NCI-H226 (cell line): ENCODE results near the gene PSMD2.

ENCODE experiments used
- DNase-seq: peaks from one replicate; pipeline ENCODE4 v3.0.0-alpha.2; 2015

The PSMD2 gene

DNA sequence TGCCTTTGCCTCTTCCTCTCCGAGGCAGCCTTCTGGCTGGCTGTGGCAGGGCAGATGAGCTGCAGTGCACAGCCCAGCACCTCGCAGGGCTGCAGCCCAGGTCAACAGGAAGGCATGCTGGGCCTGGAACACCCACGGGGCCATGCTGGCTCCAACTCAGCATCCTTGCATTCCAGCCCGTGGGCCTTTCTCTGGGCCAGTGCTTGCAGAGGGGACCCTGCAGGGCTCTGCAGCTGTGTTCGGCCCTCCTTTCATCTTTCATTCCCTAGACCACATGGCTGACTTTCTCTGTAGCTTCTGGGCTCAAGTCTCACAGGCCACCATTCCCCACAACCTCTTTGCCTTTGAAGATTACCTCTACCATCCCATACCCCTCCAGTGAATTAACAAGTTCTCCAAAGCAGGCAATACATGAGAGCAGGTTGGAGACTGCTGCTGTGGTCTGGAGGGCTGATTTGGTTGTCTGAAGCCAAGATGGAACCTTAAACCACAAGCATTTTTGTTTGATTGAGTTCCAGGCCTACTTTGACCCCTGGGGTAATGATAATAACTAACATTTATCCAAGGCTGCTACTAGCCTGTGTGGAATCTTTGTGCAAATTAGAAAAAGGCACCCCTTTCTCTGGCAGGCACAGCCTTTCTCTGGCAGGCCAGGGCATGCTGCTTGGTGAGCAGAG, 44.3 kb downstream of the PSMD2 start:
- DNase-seq = no peak

DNA sequence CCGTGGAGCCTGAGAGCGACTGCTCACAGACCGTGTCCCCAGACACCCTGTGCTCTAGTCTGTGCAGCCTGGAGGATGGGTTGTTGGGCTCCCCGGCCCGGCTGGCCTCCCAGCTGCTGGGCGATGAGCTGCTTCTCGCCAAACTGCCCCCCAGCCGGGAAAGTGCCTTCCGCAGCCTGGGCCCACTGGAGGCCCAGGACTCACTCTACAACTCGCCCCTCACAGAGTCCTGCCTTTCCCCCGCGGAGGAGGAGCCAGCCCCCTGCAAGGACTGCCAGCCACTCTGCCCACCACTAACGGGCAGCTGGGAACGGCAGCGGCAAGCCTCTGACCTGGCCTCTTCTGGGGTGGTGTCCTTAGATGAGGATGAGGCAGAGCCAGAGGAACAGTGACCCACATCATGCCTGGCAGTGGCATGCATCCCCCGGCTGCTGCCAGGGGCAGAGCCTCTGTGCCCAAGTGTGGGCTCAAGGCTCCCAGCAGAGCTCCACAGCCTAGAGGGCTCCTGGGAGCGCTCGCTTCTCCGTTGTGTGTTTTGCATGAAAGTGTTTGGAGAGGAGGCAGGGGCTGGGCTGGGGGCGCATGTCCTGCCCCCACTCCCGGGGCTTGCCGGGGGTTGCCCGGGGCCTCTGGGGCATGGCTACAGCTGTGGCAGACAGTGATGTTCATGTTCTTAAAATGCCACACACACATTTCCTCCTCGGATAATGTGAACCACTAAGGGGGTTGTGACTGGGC, 45.7 kb downstream of the PSMD2 start:
- DNase-seq = no peak

DNA sequence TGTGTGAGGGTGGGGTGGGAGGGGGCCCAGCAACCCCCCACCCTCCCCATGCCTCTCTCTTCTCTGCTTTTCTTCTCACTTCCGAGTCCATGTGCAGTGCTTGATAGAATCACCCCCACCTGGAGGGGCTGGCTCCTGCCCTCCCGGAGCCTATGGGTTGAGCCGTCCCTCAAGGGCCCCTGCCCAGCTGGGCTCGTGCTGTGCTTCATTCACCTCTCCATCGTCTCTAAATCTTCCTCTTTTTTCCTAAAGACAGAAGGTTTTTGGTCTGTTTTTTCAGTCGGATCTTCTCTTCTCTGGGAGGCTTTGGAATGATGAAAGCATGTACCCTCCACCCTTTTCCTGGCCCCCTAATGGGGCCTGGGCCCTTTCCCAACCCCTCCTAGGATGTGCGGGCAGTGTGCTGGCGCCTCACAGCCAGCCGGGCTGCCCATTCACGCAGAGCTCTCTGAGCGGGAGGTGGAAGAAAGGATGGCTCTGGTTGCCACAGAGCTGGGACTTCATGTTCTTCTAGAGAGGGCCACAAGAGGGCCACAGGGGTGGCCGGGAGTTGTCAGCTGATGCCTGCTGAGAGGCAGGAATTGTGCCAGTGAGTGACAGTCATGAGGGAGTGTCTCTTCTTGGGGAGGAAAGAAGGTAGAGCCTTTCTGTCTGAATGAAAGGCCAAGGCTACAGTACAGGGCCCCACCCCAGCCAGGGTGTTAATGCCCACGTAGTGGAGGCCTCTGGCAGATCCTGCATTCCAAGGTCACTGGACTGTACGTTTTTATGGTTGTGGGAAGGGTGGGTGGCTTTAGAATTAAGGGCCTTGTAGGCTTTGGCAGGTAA, 46.5 kb downstream of the PSMD2 start:
- peak; percentile 33 for DNase-seq

DNA sequence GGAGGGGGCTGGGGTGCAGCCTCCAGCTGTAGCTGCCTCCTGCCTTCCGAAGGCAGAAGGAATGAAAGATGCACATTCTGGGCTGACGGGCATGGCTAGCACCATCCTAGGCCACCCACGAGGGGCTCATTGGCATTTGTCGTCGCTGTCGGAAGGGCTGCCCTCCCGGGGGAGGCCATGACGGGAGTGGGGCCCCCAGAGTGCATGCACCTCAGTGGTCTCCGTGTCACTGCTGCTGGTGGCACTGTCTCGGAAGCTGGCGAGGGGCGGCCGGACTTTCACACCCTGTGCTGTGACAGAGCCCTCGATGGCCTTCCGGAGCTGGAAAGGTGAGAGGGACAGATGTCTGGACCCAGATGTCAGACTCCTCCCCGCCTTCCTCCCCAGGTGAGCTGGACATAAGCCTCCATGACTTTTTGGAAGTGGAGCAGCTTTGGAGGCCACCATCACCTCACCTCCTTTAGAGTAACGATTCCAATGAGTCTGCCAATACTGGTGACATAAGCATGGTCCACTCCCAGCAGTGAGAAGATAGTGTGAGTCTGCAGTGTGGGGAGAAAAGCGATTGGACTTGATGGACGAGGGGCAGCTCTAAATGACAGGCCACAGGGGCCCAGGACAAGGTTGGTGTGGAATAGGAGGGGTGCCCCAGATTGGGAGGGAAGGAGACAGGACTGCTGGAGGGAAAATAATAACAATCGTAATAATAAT, 47.6 kb downstream of the PSMD2 start:
- no peak for DNase-seq

DNA sequence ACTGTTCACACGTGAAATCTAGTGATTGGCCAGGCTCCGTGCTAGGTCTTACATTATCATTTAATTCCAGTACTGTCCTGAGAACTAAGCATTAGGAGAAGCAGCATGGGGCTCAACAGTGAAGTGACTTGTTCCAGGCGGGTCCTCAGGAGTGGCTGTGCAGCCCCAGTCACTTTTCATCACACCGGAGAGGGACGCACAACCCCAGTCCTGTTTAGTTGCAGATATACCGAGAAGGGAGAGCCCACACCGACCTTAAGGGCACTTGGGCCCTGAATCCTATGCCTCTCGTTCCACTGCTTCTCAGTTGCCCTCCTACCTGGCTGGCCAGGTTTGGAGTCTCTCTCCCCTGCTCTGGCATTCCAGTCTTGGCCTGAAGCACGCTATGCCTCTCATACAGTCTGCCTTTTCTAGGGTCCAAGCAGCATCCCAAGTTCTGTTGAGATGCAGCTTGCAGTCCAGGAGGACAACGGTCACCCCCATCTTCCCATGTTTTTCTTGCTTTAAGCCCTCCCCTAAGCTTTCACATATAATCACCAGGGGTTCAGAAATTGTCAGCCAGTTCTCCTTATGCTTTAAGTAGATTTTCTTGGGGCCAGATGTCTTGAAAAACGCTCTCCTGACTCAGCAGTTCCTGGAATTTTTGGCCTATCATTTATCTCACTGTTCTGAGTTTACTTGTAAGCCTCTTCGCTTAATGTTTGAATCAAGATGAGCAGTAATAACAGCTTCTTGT, 48.4 kb downstream of the PSMD2 start:
- no peak for DNase-seq

DNA sequence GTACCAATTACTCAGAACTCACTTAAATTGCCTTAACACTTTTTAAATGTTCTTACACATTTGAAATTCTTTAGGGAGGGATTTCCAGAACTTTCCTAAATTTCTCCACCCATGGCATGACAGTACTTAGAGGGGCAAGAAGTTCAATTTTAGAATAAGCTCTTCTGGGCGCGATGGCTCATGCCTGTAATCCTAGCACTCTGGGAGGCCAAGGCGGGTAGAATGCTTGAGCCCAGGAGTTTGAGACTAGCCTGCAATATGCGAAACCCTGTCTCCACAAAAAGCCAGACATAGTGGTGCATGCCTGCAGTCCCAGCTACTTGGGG, 49.0 kb downstream of the PSMD2 start:
- no peak for DNase-seq

DNA sequence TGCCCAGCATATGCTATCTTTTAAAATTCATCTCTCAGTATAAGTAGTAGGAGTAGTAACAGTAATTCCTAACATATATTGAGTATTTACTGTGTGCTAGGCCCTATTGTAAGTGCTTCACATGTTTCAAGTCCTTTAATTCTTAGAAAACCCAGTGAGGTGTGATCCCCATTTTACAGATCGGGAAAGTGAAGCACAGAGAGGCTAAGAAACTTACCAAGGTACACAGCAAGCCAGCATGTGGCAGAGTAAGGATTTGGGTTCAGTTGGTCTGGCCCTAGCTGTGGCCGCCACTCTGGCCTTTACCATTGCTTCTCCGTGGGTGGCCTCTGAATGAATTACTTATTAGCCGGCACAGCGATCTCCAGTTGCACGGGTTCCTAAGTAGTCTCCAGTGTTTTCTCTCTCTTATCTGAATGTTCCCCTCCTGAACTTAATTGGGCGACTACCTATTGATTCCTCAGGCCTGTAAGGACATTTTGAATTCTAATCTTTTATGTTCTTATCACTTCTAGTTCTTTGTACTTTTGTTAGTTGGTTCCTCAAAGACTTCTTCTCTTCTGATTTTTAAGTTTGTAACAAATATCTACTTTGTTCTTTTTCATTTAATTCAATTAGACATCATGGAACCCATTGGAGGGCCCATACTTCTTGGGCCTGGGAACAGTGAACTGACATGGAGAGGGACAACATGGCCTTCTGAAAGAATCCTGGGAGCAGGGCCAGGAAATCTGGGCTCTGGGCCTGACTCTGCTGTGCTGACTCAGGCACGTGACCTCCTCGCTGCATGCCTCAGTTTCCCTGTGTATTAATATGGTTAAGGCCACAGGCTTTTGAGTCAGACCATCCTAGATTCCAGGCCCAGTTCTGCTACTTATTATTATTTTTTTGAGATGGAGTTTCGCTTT, 50.8 kb downstream of the PSMD2 start:
- DNase-seq = no peak

DNA sequence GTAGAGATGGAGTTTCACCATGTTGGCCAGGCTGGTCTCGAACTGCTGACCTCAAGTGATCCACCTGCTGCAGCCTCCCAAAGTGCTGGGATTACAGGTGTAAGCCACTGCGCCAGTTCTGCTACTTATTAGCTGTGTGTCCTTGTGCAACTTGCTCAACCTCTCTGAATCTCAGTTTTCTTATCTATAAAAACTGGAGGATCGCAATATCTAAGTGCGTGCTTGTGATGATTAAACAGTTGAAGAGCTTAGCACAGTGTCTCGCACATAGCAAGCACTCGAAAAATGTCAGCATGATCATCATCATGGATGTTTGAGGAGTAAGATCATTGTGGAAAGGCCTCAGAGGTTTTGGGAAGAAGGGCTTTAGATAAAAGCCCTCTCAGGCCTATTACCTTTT, 51.6 kb downstream of the PSMD2 start:
- DNase-seq = no peak

DNA sequence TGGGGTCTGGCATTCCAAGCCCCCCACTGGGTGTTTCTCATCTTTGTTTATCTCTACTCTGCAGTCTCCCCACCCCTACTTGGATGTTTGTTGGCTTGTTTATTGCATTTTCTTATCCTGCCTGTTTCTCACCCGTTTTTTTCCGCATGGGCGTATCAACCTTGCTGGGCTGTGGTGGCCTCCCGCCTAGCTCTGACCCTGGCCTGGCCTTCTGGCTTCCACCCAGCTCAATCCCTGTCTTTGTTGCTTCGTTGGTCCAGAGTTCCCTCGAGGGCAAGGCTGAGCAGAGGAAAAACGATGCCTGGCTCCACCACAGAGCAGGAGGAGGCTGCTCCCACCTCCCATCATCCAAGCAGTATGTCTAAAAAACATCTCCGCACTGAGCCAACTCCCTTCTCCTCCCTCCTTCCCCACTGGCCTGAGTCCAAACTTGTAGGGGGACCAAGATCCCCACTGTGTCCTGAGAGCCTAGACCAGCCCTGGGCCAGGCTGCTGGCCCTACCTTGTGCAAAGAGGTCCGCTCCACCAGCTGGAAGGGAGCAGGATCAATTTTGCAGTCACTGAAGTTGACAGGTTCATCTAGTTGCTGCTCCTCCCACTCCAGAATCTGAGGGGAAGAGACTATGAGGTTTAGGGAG, 52.6 kb downstream of the PSMD2 start:
- no peak for DNase-seq

DNA sequence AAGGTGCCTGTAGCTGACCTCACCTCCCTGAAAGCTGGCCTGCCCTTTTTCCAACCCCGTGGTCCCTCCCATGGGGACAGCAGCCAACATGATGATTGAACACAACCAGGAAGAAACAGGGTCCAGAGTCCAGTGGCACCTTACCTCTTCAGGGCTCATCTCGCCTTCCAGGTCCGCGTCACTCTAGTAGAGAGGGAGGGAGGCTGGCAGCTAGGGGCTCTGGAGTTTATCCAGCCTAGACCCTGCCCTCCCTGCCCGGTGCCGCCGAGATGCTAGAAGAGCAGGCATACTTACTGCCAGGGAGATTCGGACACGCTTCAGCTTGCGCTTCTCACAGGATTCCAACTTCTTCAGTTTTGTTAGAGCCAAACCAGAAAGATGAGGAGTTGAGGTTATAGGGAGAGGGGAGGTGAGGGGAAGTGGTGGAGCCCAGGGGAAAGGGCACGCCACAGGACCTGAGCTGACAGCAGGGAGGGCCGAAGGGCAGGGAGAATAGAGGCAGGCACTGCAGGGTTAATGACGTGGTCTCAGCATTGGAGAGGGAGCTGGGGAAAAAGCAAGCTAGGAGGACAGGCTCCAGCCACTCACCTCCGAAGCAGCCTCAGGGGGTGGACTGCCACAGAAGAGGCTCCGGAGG, 53.2 kb downstream of the PSMD2 start:
- no peak for DNase-seq

DNA sequence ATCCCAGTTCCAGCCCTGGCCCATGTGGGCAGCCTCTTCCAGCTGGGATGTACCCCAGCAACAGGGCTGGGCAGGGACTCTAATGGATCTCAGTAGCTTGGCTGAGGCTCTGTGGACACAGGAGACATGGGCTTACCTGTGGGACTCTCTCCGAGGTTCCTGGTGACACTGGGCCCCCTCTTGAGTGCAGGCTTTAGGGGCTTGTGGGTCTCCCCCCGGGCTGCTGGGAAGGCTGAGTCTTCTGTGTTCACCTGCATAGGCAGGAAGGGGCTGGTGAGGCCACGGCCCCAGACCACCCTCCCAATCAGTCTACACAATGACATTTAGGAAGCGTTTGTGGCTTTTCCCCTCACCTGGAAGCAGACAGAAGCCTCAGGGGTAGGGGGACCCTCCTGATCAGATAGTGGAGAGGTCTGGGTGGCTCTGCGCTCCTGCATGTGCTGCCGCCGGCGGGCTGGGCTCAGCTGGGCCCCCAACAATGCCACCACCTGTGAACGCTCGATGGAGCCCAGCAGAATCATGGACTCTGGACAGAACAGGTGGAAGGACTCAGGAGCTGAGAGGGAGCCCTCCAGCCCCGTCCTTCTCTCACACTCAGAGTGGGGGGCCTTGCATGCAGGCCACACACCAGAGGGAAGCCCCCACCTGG, 54.0 kb downstream of the PSMD2 start:
- DNase-seq = no peak

DNA sequence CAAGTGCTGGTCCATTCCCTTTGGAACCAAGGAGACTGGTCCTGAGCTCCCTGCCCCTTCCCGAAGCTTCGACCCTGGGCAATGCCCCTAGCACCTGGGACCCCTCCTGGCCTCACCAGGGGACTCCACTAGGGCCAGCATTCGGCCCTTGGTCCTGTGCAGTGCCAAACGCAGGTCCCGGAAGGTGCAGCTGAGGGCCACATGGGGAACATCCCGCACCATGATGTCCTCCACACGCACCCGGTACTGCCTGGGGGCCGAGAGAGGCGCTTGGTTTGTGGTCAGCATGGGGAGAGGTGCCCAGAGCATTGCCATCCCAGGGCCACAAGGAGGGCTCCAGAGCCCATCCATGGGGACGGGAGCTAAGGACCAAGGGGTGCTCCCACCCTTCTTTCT, 54.5 kb downstream of the PSMD2 start:
- DNase-seq = no peak

DNA sequence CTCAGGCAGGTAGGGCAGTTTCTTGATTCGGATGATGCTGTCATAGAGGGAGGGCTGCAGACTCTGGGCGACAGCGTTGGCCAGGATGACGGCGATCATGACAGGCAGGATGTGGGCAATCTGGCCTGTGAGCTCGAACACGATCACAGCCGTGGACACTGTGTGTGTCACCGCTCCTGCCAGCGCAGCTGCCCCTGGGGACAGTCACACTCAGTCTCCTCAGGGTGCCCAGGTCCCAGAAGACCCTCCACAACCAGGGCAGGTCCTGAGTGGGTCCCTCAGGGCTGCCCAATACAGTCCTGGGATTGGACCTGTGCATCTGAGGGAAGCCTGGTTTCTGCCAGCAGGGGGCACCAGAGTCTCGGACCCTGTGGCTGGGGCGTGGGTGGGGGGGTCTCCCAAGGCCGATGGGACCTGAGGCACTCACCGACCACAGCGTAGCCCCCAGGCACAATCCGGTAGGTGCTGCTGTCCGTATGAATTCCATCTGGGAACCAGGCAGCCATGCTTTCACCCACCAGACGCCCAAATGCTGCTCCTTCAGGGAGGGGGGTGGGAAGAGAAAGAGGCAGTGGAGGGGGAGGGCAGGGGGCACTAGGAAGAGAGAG, 55.2 kb downstream of the PSMD2 start:
- no peak for DNase-seq

DNA sequence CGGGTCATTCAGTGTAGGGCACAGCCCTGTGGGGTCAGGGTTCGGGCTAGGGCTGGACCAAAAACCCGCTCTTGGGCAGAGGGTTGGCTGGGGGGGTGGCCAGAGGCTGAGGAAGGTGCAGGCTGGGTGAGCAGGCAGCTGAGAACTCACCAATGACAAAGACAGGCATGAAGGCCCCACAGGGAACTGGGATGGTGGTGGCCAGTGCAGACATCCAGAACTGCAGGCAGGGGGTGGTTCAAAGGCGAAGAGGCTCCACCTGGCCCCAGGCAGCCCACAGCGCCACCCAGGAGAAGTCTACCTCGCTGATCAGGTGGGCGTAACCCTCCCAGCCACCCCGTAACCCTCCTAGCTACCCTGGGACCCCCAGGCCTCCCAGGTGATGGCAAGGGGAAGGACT, 55.7 kb downstream of the PSMD2 start:
- DNase-seq = no peak

DNA sequence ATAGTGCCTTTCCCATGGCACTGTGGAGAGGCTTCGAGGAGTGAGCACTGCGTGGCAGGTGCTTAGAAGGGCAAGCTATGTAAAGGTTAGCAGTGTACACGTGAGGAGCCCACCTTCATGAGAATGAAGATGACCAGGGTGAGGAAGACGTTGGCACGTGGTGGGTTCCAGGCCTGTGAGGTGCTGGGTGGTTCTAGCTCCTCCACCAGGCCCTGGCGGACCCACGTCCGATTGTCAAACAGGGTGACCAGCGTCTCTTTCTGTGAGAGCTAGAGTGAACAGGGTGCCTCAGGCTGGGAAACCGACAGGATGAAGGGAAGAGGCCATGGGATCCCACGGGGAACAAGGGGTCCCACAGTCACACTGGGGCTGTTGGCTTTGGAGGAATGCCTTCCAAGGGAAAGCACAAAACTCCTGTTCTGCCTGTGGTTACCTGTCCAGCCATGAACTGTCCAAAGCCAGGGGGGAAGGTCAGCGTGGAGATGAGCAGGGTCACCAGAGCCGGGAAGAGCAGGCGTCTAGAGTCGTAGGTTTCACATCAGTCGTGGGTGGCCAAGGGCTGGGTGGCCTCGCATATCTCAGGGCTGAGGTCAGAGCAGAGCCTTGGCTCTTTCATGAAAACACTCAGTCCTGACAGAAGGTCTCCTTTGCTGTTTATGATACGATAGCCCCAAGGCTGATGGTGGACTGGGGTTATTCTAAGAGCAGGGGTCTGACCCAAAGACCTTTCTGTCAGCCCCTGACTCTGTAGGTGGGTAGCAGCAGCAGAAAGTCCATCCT, 56.4 kb downstream of the PSMD2 start:
- DNase-seq = no peak

DNA sequence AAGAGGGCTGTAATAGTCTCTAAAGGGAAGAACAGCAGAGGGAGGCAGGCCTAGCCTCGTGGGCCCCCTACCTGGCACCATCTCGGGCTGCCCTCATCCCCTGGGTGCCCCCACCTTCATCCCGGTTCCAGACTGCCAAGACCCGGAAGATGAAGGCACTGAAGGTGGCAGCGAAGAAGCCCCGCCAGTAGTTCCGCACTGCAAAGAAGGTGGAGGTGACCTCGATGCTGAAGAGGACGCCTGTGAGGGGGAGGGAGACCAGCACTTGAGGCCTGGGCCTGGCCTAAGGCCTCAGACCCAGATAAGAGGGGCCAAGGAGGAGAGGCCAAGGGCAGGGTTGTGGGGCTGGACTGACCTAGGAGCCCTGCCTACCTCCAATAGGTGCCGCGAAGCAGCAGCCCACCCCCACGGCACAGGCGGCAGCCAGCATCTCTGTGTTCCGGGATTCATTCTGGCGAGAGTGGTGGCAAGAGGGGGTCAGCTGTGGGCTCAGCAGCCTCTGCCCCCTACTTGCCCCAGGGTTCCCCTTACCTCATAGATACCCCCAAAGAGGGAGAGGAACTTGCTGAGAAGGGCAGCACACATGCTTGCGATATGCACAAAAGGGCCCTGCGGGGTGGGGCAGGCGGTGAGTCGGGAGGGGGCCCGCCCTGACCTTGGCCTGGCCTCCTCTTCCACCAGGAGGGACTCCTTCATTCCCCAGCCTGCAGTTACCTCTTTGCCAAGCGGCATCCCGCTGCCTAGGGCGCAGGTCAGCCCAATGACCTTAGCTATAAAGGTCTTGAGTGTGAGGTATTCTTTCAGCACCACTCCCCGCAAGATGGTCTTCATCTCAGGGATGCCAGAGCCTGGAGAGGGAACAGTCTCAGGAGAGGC, 58.4 kb downstream of the PSMD2 start:
- no peak for DNase-seq

DNA sequence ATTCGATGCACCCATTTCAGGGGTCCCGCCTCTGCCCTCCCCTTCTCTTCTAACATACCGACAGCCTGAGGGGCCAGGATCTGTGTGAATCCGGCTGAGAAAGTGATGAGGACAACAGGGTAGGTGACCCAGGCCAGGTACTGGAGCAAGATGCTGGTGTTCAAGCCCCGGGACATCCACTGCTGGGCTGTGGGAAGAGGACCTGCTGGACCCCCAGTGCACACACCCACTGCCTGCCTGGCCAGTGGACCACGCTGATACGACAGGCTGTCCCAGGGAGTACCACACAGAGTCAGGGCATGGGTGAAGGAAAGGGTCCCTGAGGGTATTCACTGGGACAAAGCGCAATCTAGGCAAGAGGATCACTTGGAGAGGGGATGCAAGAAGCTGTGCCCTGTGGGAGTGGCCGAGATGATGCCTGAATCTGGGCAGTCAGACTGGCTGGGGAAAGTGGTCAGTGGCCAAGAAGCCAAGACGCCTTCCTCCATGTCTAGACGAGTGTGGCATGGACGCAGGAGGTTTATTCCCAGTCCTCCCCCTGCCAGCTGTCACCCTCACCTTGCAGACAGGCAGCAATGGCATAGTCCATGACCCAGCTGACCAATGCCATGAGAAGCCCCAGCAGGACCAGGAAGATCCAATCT, 59.2 kb downstream of the PSMD2 start:
- DNase-seq = no peak
